SK-N-SH treated with all-trans-retinoic acid at 6 μM for 48 hours (cell line): ENCODE data around the gene INPP5E.

Source experiments
- ARNTL ChIP-seq: fragments of 450-650 bp; formaldehyde crosslinking; IDR thresholded peaks from 2 replicates; pipeline ENCODE4 v1.5.0; 2020; ENCODE audit warnings: low read depth, mild to moderate bottlenecking, moderate library complexity, borderline replicate concordance
- BACH2 ChIP-seq: fragments of 250-450 bp; sonication (Bioruptor Pico); IDR thresholded peaks from 2 replicates; pipeline ENCODE4 v1.9.0; 2021; ENCODE audit warnings: mild to moderate bottlenecking, borderline replicate concordance
- ESRRG ChIP-seq: fragments of 250-450 bp; sonication (Bioruptor Pico); IDR thresholded peaks from 2 replicates; pipeline ENCODE4 v1.6.1; 2021; ENCODE audit warnings: mild to moderate bottlenecking
- PATZ1 ChIP-seq: fragments of 250-450 bp; sonication (Bioruptor Pico); IDR thresholded peaks from 2 replicates; pipeline ENCODE4 v1.8.0; 2020; ENCODE audit warnings: mild to moderate bottlenecking, moderate library complexity, borderline replicate concordance
- PPARA ChIP-seq: fragments of 250-450 bp; sonication (Bioruptor Pico); IDR thresholded peaks from 2 replicates; pipeline ENCODE4 v1.5.0; 2020; ENCODE audit warnings: mild to moderate bottlenecking, borderline replicate concordance
- TCF4 ChIP-seq: fragments of 250-450 bp; sonication (Bioruptor Pico); IDR thresholded peaks from 2 replicates; pipeline ENCODE4 v1.8.0; 2021; ENCODE audit warnings: mild to moderate bottlenecking, moderate library complexity, borderline replicate concordance
- TOX ChIP-seq: fragments of 250-450 bp; sonication (Bioruptor Pico); IDR thresholded peaks from 2 replicates; pipeline ENCODE4 v1.8.0; 2021; ENCODE audit warnings: mild to moderate bottlenecking, moderate library complexity, borderline replicate concordance
- TF ChIP-seq, protein P1 (sequence below): fragments of 250-450 bp; sonication (Bioruptor Pico); IDR thresholded peaks from 2 replicates; pipeline ENCODE4 v1.5.1; 2020; ENCODE audit warnings: low read depth, mild to moderate bottlenecking, moderate library complexity

- TF ChIP-seq BACH2, result no peak
- TF ChIP-seq TCF4 (CRISPR knock-in tag), result no peak
- TF ChIP-seq, protein P1, sequence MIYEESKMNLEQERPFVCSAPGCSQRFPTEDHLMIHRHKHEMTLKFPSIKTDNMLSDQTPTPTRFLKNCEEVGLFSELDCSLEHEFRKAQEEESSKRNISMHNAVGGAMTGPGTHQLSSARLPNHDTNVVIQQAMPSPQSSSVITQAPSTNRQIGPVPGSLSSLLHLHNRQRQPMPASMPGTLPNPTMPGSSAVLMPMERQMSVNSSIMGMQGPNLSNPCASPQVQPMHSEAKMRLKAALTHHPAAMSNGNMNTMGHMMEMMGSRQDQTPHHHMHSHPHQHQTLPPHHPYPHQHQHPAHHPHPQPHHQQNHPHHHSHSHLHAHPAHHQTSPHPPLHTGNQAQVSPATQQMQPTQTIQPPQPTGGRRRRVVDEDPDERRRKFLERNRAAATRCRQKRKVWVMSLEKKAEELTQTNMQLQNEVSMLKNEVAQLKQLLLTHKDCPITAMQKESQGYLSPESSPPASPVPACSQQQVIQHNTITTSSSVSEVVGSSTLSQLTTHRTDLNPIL (CRISPR knock-in tag), result no peak
- no peak for TF ChIP-seq ARNTL (CRISPR knock-in tag)
- TF ChIP-seq PATZ1 (CRISPR knock-in tag), result no peak
- no peak for TF ChIP-seq ESRRG (CRISPR knock-in tag)
- no peak for TF ChIP-seq PPARA (CRISPR knock-in tag)
- TF ChIP-seq TOX, result no peak
These were observed 7.6 kb upstream of the INPP5E start for GRCh38 chr9:136447173-136447778.
